GM10248 (cell line): ENCODE measurements around the gene ZMPSTE24.

Source experiments
- CTCF ChIA-PET: fragments of 300-600 bp; sonication (Branson Sonifier 250); formaldehyde crosslinking; extraction: SDS; loops from one replicate; lab custom pipeline; 2021; ENCODE audit warnings: antibody characterized with exemption; lab: Yijun Ruan, JAX
- POLR2A ChIA-PET: fragments of 350-650 bp; sonication (Branson Sonifier 250); formaldehyde crosslinking; extraction: SDS; loops from one replicate; lab custom pipeline; 2020; ENCODE audit warnings: antibody characterized with exemption; lab: Yijun Ruan, JAX
- DNase-seq: peaks from one replicate; pipeline ENCODE4 v3.0.0; 2012; ENCODE audit errors: extremely low spot score
- TF ChIP-seq, protein P1 (sequence below): IDR thresholded peaks from 2 replicates; pipeline ENCODE4 v1.5.1; 2012; ENCODE audit warnings: mild to moderate bottlenecking, low read depth; ENCODE audit errors: extremely low read depth, missing control alignments, control extremely low read depth

The ZMPSTE24 gene

DNA sequence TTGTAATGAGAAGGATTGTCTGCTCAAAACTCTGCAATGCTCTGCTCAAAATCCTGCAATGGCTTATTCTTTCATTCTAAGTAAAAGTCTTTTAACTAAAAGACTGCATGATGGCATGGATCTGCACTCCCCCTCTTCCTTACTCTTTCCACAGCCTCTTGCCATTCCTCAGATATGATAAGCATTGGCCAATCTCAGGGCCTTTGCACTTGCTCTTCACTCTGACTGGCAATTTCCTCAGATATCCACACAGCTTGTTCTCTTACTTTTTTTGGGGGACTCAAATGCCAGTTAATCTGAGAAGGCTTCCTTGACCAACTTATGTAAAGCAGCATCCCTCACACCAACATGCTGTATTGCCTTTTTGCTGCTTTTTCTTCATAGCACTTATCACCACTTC lies 2.8 kb upstream of the ZMPSTE24 start:
- DNase-seq = no peak
- ChIA-PET CTCF (interaction anchor here (1.4 to 2.4 kb wide), 2 partner anchors 12 to 19 kb away, joined by 3 to 11 read pairs; no protein-coding TSS in a partner anchor), POLR2A (no interaction called here)
- TF ChIP-seq, protein P1, sequence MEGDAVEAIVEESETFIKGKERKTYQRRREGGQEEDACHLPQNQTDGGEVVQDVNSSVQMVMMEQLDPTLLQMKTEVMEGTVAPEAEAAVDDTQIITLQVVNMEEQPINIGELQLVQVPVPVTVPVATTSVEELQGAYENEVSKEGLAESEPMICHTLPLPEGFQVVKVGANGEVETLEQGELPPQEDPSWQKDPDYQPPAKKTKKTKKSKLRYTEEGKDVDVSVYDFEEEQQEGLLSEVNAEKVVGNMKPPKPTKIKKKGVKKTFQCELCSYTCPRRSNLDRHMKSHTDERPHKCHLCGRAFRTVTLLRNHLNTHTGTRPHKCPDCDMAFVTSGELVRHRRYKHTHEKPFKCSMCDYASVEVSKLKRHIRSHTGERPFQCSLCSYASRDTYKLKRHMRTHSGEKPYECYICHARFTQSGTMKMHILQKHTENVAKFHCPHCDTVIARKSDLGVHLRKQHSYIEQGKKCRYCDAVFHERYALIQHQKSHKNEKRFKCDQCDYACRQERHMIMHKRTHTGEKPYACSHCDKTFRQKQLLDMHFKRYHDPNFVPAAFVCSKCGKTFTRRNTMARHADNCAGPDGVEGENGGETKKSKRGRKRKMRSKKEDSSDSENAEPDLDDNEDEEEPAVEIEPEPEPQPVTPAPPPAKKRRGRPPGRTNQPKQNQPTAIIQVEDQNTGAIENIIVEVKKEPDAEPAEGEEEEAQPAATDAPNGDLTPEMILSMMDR = no peak

DNA sequence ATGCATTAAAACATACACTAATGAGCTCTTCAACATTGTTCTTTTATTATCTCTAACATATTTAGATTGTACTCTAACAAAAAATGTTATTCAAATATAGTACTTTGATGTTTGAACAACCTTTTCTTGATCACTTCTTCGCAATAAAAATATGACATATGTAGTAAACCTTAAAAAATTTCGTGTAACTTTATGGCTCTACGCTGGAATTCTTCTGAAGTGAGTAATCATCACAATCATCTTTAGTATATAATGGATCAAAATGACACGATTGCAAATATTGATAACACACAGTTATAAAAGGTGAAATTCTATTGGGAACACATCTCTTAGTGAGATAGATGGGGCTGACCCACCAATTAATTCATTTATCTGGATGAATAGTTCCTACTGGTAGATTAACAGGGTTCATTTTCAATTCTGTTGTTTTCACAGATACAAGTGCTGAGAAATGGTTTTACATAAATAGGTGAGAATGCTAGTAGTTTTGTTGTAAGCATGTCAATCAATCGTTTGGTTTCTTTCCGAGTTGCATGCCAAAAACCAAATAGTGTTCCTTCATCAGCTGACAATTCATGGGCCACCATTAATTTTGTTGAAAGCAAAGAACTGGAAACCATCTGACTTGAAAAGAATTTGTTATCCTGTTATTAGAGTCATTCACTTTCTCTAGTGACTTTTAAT lies 1.5 kb upstream of the ZMPSTE24 start:
- no peak for DNase-seq
- TF ChIP-seq, protein P1 = no peak
- POLR2A ChIA-PET = interaction anchor here (0.5 kb wide), 1 partner anchor 198 kb away, joined by 3 read pairs; no protein-coding TSS in a partner anchor
- CTCF ChIA-PET = interaction anchor here (0.7 to 2.4 kb wide), 8 partner anchors 10 to 223 kb away, joined by 3 to 11 read pairs (median 3); no protein-coding TSS in a partner anchor

DNA sequence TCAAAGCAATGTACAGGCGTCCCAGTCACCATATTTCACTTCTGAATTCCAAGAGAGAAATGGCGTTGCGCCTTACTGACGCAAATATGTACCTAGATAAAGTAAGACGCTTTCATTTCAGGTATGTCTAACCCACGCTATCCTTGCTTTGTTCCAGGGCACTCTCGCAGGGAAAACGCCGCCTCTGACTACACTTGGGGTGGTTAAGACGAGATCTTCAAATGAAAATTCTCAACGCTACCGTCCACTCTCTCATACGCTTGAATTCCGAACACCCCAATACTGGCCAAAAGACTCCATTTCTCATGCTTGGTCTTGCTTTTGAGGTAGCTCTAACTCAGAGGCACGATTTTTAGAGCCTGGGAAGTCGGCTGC lies 736 bp upstream of the ZMPSTE24 start:
- no peak for DNase-seq
- TF ChIP-seq, protein P1 = peak; percentile 2
- ChIA-PET POLR2A (interaction anchor here (0.6 kb wide), 1 partner anchor 28 kb away, joined by 5 read pairs; no protein-coding TSS in a partner anchor), CTCF (interaction anchor here (0.6 to 2.4 kb wide), 5 partner anchors 14 to 224 kb away, joined by 3 to 11 read pairs (median 3); no protein-coding TSS in a partner anchor)

DNA sequence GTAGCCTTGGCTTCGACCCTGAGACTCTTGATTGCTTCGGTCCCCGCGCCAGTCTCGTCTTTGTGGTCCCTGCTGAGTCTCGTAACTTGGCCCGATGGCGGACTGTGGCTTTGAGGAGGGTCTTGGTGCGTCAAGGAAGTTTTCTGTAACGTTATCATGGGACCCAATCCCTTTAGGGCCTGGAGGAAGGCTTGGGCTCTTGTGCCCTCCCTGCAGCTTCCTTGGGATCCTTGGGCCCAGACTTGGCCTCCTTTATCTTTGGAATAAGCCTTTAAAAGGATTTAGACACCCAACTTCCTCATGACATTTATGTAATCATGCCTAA lies 371 bp downstream of the ZMPSTE24 start:
- DNase-seq = no peak
- ChIA-PET POLR2A (no interaction called here), CTCF (interaction anchor here (1.0 to 1.3 kb wide), 2 partner anchors 11 to 58 kb away, joined by 3 to 4 read pairs; no protein-coding TSS in a partner anchor)
- TF ChIP-seq, protein P1 = no peak

DNA sequence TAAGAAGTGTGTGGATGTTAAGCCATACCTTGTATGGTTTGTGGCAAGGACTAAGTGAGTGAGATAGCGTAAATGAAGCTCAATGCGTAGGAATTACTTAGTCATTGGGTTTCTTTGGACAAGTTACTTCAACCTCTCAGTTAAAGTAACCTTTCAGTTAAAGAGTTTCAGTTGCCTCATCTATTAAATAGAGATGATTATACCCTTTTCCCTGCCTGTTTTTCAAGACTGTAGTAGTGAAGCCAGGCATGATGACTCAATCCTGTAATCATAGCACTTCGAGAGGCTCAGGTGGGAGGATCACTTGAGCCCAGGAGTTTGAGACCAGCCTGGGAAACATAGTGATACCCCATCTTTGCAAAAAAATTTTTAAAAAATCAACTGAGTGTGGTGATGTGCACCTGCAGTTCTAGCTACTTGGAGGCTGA lies 6.3 kb downstream of the ZMPSTE24 start:
- CTCF ChIA-PET = interaction anchor here (0.9 to 1.7 kb wide), 5 partner anchors 10 to 140 kb away, joined by 3 to 5 read pairs (median 3); no protein-coding TSS in a partner anchor
- no peak for DNase-seq
- POLR2A ChIA-PET = no interaction called here
- TF ChIP-seq, protein P1 = no peak

DNA sequence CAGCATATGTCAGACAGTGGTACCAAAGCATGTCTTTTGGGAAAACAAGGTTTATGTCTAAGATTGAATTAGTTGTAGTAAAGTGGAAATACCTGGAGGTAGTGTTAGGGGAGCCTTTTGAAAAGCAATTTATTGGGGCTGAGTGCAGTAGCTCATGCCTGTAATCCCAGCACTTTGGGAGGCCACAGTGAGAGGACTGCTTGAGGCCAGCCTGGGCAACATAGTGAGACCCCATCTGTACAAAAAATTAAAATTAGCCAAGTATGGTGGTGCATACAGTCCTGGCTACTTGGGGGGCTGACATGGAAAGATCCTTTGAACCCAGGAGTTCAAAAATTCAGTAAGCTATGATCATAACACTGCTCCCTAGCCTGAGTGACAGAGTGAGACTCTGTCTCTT lies 7.3 kb downstream of the ZMPSTE24 start:
- POLR2A ChIA-PET = no interaction called here
- CTCF ChIA-PET = interaction anchor here (1.0 to 2.0 kb wide), 5 partner anchors 26 to 122 kb away, joined by 3 to 6 read pairs (median 5); no protein-coding TSS in a partner anchor

More for the DNA sequence above, 7.3 kb downstream of the ZMPSTE24 start:
- TF ChIP-seq, protein P1 = no peak
- DNase-seq = no peak
